H9 (cell line): ENCODE results near the gene SDK1. TPM values are rescaled to one million over a fixed set of nuclear protein-coding genes. Genes with fewer than 3 reads are reported as not detected.
A peak's percentile ranks its signal among the peaks of the same experiment; 100 is the strongest.

ENCODE experiments used
- DNase-seq: peaks from one replicate; pipeline ENCODE4 v3.0.0-alpha.2; 2017
- H2AFZ ChIP-seq: one replicate; pipeline ENCODE4 v1.6.1; 2013; ENCODE audit warnings: mild to moderate bottlenecking, low read length, control low read depth, moderate library complexity
- H2AK5ac ChIP-seq: 2 replicates; pipeline ENCODE4 v1.6.1; 2013; ENCODE audit warnings: low read length, control low read depth, mixed read lengths; ENCODE audit not compliant: insufficient read length
- H2BK120ac ChIP-seq: one replicate; pipeline ENCODE4 v1.6.1; 2013; ENCODE audit warnings: low read depth, mild to moderate bottlenecking, low read length, control low read depth, inconsistent platforms; ENCODE audit not compliant: poor library complexity, severe bottlenecking
- H2BK12ac ChIP-seq: 2 replicates; pipeline ENCODE4 v1.6.1; 2013; ENCODE audit warnings: low read length, control low read depth, mixed read lengths, low read depth; ENCODE audit not compliant: insufficient read length
- H2BK15ac ChIP-seq: 2 replicates; pipeline ENCODE4 v1.6.1; 2013; ENCODE audit warnings: low read depth, low read length, control low read depth
- H2BK20ac ChIP-seq: one replicate; pipeline ENCODE4 v1.6.1; 2013; ENCODE audit warnings: low read depth, mild to moderate bottlenecking, low read length, control low read depth, inconsistent platforms; ENCODE audit not compliant: poor library complexity, severe bottlenecking
- H2BK5ac ChIP-seq: 2 replicates; pipeline ENCODE4 v1.6.1; 2013; ENCODE audit warnings: low read length, control low read depth, mixed read lengths; ENCODE audit not compliant: insufficient read length
- H3K14ac ChIP-seq: 2 replicates; pipeline ENCODE4 v1.6.1; 2013; ENCODE audit warnings: low read length, control low read depth; ENCODE audit not compliant: insufficient read depth
- H3K18ac ChIP-seq: 2 replicates; pipeline ENCODE4 v1.6.1; 2013; ENCODE audit warnings: low read depth, mild to moderate bottlenecking, mixed read lengths, low read length, control low read depth; ENCODE audit not compliant: insufficient read length
- H3K23ac ChIP-seq: 2 replicates; pipeline ENCODE4 v1.6.1; 2013; ENCODE audit warnings: low read length, control low read depth, mixed read lengths, low read depth; ENCODE audit not compliant: insufficient read length
- H3K23me2 ChIP-seq: 2 replicates; pipeline ENCODE4 v1.6.1; 2013; ENCODE audit warnings: low read depth, mild to moderate bottlenecking, mixed read lengths, low read length, control low read depth; ENCODE audit not compliant: insufficient read length, poor library complexity, severe bottlenecking
- H3K27ac ChIP-seq: 2 replicates; pipeline ENCODE4 v1.5.1; 2013; ENCODE audit warnings: low read length, control low read depth, mixed read lengths, low read depth; ENCODE audit not compliant: insufficient read length
- H3K27me3 ChIP-seq: 2 replicates; pipeline ENCODE4 v1.6.1; 2013; ENCODE audit warnings: low read length, control low read depth, inconsistent platforms; ENCODE audit not compliant: insufficient read depth
- H3K4ac ChIP-seq: 2 replicates; pipeline ENCODE4 v1.6.1; 2013; ENCODE audit warnings: low read depth, mild to moderate bottlenecking, control low read depth, inconsistent platforms, low read length, moderate library complexity
- H3K4me1 ChIP-seq: 2 replicates; pipeline ENCODE4 v1.6.1; 2013; ENCODE audit warnings: low read length, control low read depth, inconsistent platforms; ENCODE audit not compliant: insufficient read depth
- H3K4me2 ChIP-seq: 2 replicates; pipeline ENCODE4 v1.6.1; 2013; ENCODE audit warnings: low read length, control low read depth, mixed read lengths; ENCODE audit not compliant: insufficient read length, insufficient read depth
- H3K56ac ChIP-seq: 2 replicates; pipeline ENCODE4 v1.6.1; 2013; ENCODE audit warnings: low read depth, mild to moderate bottlenecking, mixed read lengths, low read length, control low read depth; ENCODE audit not compliant: insufficient read length
- H3K79me1 ChIP-seq: 2 replicates; pipeline ENCODE4 v1.6.1; 2013; ENCODE audit warnings: low read depth, mild to moderate bottlenecking, moderate library complexity, low read length, control low read depth, inconsistent platforms; ENCODE audit not compliant: insufficient read depth, poor library complexity, severe bottlenecking
- H3K79me2 ChIP-seq: 2 replicates; pipeline ENCODE4 v1.6.1; 2013; ENCODE audit warnings: low read length, control low read depth, inconsistent platforms; ENCODE audit not compliant: insufficient read depth
- H3K9ac ChIP-seq: 2 replicates; pipeline ENCODE4 v1.6.1; 2013; ENCODE audit warnings: low read length, control low read depth, mixed read lengths; ENCODE audit not compliant: insufficient read length; ENCODE audit errors: extremely low read depth
- H3K9me3 ChIP-seq: one replicate; pipeline ENCODE4 v1.6.1; 2013; ENCODE audit warnings: low read depth, low read length, inconsistent platforms; ENCODE audit not compliant: control insufficient read depth
- H3T11ph ChIP-seq: one replicate; pipeline ENCODE4 v1.6.1; 2013; ENCODE audit warnings: mild to moderate bottlenecking, low read length, control low read depth, inconsistent platforms
- H4K20me1 ChIP-seq: one replicate; pipeline ENCODE4 v1.6.1; 2013; ENCODE audit not compliant: control insufficient read depth, insufficient read length, insufficient read depth
- H4K5ac ChIP-seq: 2 replicates; pipeline ENCODE4 v1.6.1; 2013; ENCODE audit warnings: low read depth, mild to moderate bottlenecking, mixed read lengths, low read length, control low read depth; ENCODE audit not compliant: insufficient read length
- H4K8ac ChIP-seq: replicated peaks from 2 replicates; pipeline ENCODE4 v1.6.1; 2013; ENCODE audit warnings: low read length, control low read depth, mixed read lengths, low read depth; ENCODE audit not compliant: insufficient read length
- H4K91ac ChIP-seq: 2 replicates; pipeline ENCODE4 v1.6.1; 2013; ENCODE audit warnings: low read depth, mild to moderate bottlenecking, moderate library complexity, mixed read lengths, low read length, control low read depth; ENCODE audit not compliant: insufficient read length
- H3K27ac Mint-ChIP-seq, 3 experiments: 2 replicates in 2 of 3; 3 replicates in 1 of 3; pipeline ENCODE4 v1.8.0; 2020 to 2021; ENCODE audit warnings: mixed read lengths in 3 of 3, mild to moderate bottlenecking in 1 of 3, moderate library complexity in 1 of 3
- H3K27me3 Mint-ChIP-seq: 2 replicates; pipeline ENCODE4 v1.8.0; 2021; ENCODE audit warnings: low read depth, mild to moderate bottlenecking, moderate library complexity, mixed read lengths
- H3K36me3 Mint-ChIP-seq, 3 experiments: 2 replicates in 2 of 3; 3 replicates in 1 of 3; pipeline ENCODE4 v1.8.0; 2020 to 2021; ENCODE audit warnings: low read depth in 3 of 3, mixed read lengths in 3 of 3; ENCODE audit not compliant: insufficient read depth in 1 of 3
- H3K4me1 Mint-ChIP-seq, 2 experiments: 2 replicates each; pipeline ENCODE4 v1.8.0; 2020; ENCODE audit warnings: mixed read lengths in 2 of 2
- H3K4me3 Mint-ChIP-seq, 2 experiments: 2 replicates in 1 of 2; 3 replicates in 1 of 2; pipeline ENCODE4 v1.8.0; 2020 to 2021; ENCODE audit warnings: mild to moderate bottlenecking in 2 of 2, mixed read lengths in 2 of 2, moderate library complexity in 1 of 2
- H3K9me3 Mint-ChIP-seq, 2 experiments: 2 replicates in 1 of 2; 3 replicates in 1 of 2; pipeline ENCODE4 v1.8.0; 2020; ENCODE audit warnings: mild to moderate bottlenecking in 2 of 2, mixed read lengths in 2 of 2, moderate library complexity in 1 of 2
- WGBS: extraction: QIAGEN DNeasy Blood & Tissue Kit; methylation state at CpG from one replicate; pipeline ENCODE4 v1.1.7; 2013; ENCODE audit warnings: missing lambda C conversion rate, low lambda C conversion rate, mixed read lengths; ENCODE audit not compliant: insufficient read length; ENCODE audit errors: extremely low coverage; 5-methylcytosine and 5-hydroxymethylcytosine counted together
- total RNA-seq: library from RNA; stranded (reverse); gene quantifications from 2 replicates; pipeline ENCODE4 v1.2.1, GENCODE V29; 2021
- TF ChIP-seq, protein P1 (sequence below): fragments of 200-600 bp; sonication (generic); conservative IDR thresholded peaks from 3 replicates; pipeline ENCODE4 v1.8.0; 2021; ENCODE audit warnings: antibody characterized with exemption, mild to moderate bottlenecking

Gene SDK1
- total RNA-seq, 1 experiment from 2014 or later: 8.7 TPM

DNA sequence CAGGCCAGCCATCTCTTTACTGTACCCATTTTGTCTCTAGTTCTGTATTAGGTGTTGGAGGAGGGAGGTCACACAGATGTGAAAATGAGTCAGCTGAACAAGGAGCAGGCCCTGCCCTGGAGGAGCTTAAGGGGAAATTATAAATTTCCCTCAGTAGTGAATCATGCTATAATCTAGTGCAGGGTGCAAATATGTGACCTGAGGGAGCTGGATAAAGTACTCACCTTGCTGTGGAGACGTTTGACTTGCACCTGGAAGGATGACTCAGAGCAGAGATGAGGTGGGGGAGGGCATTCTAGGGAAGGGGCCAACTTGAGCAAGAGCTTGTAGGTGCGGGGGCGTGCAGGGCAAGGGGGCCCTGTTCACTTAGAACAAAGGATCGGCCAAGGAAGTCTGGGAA is 610.6 kb downstream of the SDK1 start:
- H2BK5ac ChIP-seq: no peak overlapping the region
- no peak overlapping the region for H2BK20ac ChIP-seq
- H3K27ac Mint-ChIP-seq: peak overlapping the region; percentile 3 to 14 (median 14); a peak in 5 of 7 replicates
- H3K9me3 ChIP-seq: no peaks in the 10 kb centered on the region
- no peak overlapping the region for H3K56ac ChIP-seq
- H3K27ac ChIP-seq: no peak overlapping the region
- no peak overlapping the region for H3K4me3 Mint-ChIP-seq
- TF ChIP-seq, protein P1, sequence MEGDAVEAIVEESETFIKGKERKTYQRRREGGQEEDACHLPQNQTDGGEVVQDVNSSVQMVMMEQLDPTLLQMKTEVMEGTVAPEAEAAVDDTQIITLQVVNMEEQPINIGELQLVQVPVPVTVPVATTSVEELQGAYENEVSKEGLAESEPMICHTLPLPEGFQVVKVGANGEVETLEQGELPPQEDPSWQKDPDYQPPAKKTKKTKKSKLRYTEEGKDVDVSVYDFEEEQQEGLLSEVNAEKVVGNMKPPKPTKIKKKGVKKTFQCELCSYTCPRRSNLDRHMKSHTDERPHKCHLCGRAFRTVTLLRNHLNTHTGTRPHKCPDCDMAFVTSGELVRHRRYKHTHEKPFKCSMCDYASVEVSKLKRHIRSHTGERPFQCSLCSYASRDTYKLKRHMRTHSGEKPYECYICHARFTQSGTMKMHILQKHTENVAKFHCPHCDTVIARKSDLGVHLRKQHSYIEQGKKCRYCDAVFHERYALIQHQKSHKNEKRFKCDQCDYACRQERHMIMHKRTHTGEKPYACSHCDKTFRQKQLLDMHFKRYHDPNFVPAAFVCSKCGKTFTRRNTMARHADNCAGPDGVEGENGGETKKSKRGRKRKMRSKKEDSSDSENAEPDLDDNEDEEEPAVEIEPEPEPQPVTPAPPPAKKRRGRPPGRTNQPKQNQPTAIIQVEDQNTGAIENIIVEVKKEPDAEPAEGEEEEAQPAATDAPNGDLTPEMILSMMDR: no peak
- peaks cover 19 to 32% of the 10 kb centered on the region in 2 experiments for H3K4me1 Mint-ChIP-seq
- H2BK15ac ChIP-seq: no peak overlapping the region
- no peak overlapping the region for H4K8ac ChIP-seq
- H3K23ac ChIP-seq: no peak overlapping the region
- WGBS: no CpG with 5 or more reads among the region's 4 CpGs
- H2BK12ac ChIP-seq: no peak overlapping the region
- H3K27me3 Mint-ChIP-seq: no peaks in the 10 kb centered on the region
- no peak overlapping the region for H4K91ac ChIP-seq
- peaks cover 2 to 3% of the 10 kb centered on the region in 2 experiments; a peak in 2 of 5 replicates for H3K9me3 Mint-ChIP-seq
- no peaks in the 10 kb centered on the region for H3K79me2 ChIP-seq
- H3K4me1 ChIP-seq: no peaks in the 10 kb centered on the region; the same call in 1 of the 2 replicates
- H2AK5ac ChIP-seq: no peak overlapping the region
- no peak overlapping the region for H3K4ac ChIP-seq
- no peak overlapping the region for H3T11ph ChIP-seq
- H3K18ac ChIP-seq: no peak overlapping the region
- no peak overlapping the region for H2AFZ ChIP-seq
- peaks cover 0 to 7% (median 3%) of the 10 kb centered on the region in 3 experiments; a peak in 3 of 7 replicates for H3K36me3 Mint-ChIP-seq
- H3K4me2 ChIP-seq: no peak overlapping the region
- no peak overlapping the region for H3K9ac ChIP-seq
- no peaks in the 10 kb centered on the region for H3K79me1 ChIP-seq
- no peaks in the 10 kb centered on the region for H3K27me3 ChIP-seq
- no peak overlapping the region for H3K14ac ChIP-seq
- no peak for DNase-seq
- H3K23me2 ChIP-seq: no peaks in the 10 kb centered on the region
- H4K5ac ChIP-seq: no peak overlapping the region
- H2BK120ac ChIP-seq: no peak overlapping the region
- no peaks in the 10 kb centered on the region for H4K20me1 ChIP-seq
